DMS153 treated with DMSO at 0.1 percent for 48 hours (cell line): Measurements from ENCODE around the gene NSMCE3.

Source experiments
- DNase-seq: peaks from one replicate; lab custom pipeline; 2025; ENCODE audit not compliant: unreplicated experiment; lab: John Stamatoyannopoulos, UW

NSMCE3 gene

GRCh38 chr15:29222129-29222853 lies 47.3 kb downstream of the NSMCE3 start:
- DNase-seq: no peak

GRCh38 chr15:29220852-29221251 lies 48.8 kb downstream of the NSMCE3 start:
- DNase-seq: no peak

- no peak for DNase-seq
These were observed 52.7 kb downstream of the NSMCE3 start for GRCh38 chr15:29216955-29217354.
